ENCODE measurements around the gene SLC6A19. TPM values are rescaled to one million over a fixed set of nuclear protein-coding genes. Genes with fewer than 3 reads are reported as not detected.

The SLC6A19 gene
- total and polyA plus RNA-seq, 9 of the 15 experiments (the other 6 are each of a cell fraction or from before 2014, with no cell fraction given) = 0.03 to 1.6 (median 0.59) TPM

DNA sequence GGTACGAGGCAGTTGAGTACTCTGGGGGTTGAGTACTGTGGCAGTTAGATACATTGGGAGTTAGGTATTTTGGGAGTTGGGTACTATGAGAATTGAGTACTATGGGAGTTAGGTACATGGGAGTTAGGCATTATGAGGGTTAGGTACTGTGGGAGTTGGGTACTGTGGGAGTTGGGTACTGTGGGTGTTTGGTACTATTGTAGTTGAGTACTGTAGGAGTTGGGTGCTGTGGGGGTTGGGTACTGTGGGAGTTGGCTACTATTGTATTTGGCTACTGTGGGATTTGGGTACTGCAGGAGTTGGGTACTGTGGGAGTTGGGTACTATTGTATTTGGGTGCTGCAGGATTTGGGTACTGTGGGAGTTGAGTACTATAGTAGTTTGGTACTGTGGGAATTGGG, 4.8 kb upstream of the SLC6A19 start:
- in situ Hi-C loops (cut with MboI) = no loop called here
- FAIRE-seq (no peak), DNase-seq (ENCODE audit: extremely low read depth in 1 of 4, low spot score in 3 of 4) (no peak), ATAC-seq (no peak)
- intact Hi-C loops (cut with micrococcal nuclease) = no loop called here
- no peaks in the 10 kb centered on the region for H3K9me1 ChIP-seq (ENCODE audit: control insufficient read depth, insufficient read depth, low read length)
- H3K9me3 ChIP-seq (replicated peaks; ENCODE audit: control insufficient read depth, insufficient read depth, low read depth, low read length) = no peaks in the 10 kb centered on the region; the same call in 1 of the 2 replicates
- no peaks in the 10 kb centered on the region for H3K79me2 ChIP-seq (ENCODE audit: control insufficient read depth, insufficient read depth, low read length)
- no peak overlapping the region for H3K4me2 ChIP-seq (ENCODE audit: insufficient read depth, low read length)
- no peaks in the 10 kb centered on the region; a peak in 1 of 5 replicates for H3K27me3 ChIP-seq (ENCODE audit: control insufficient read depth in 2 of 2, insufficient read depth in 2 of 2, low read length in 2 of 2)
- ChIA-PET POLR2A (no interaction called here), CTCF (ENCODE audit: low intra/inter-chr PET ratio) (no interaction called here)
- H3K4me3 ChIP-seq = no peak overlapping the region
- no TSS peak for BruUV-seq (replicated peaks)
- TF ChIP-seq HNRNPUL1 (IDR thresholded peaks at IDR 0.05; ENCODE audit: low read length) = no peak
- TF ChIP-seq MTA1 (IDR thresholded peaks at IDR 0.05; ENCODE audit: borderline replicate concordance) = no peak
- no peak for TF ChIP-seq TAF15 (IDR thresholded peaks at IDR 0.05; ENCODE audit: low read depth, low read length)
- no peak for TF ChIP-seq ZNF766 (CRISPR knock-in tag; conservative IDR thresholded peaks at IDR 0.05)
- no peak for TF ChIP-seq POLR2AphosphoS2 (IDR thresholded peaks at IDR 0.05; ENCODE audit: low read length)
- TF ChIP-seq, protein P1, sequence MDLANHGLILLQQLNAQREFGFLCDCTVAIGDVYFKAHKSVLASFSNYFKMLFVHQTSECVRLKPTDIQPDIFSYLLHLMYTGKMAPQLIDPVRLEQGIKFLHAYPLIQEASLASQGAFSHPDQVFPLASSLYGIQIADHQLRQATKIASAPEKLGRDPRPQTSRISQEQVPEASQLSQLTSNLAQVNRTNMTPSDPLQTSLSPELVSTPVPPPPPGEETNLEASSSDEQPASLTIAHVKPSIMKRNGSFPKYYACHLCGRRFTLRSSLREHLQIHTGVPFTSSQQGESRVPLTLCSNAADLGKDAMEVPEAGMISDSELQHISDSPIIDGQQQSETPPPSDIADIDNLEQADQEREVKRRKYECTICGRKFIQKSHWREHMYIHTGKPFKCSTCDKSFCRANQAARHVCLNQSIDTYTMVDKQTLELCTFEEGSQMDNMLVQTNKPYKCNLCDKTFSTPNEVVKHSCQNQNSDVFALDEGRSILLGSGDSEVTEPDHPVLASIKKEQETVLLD (IDR thresholded peaks at IDR 0.05) = no peak
- no peak for TF ChIP-seq TCF7 (IDR thresholded peaks at IDR 0.05; ENCODE audit: borderline replicate concordance)
- TF ChIP-seq KLF16 (IDR thresholded peaks at IDR 0.05) = no peak
- no peak for TF ChIP-seq MAZ (CRISPR knock-in tag; conservative IDR thresholded peaks at IDR 0.05 in 1 of 2, IDR thresholded peaks at IDR 0.05 in 1 of 2)
- TF ChIP-seq ZNF282 (CRISPR knock-in tag; IDR thresholded peaks at IDR 0.05) = no peak
- no peak for TF ChIP-seq ZFP1 (CRISPR knock-in tag; IDR thresholded peaks at IDR 0.05)
- no peaks in the 10 kb centered on the region for H3K36me3 ChIP-seq (ENCODE audit: control insufficient read depth, insufficient read depth, low read length)
- H3K9ac ChIP-seq (ENCODE audit: insufficient read depth in 1 of 2, low read depth in 2 of 2, low read length in 2 of 2) = no peak overlapping the region
- peaks cover 44 to 62% of the 10 kb centered on the region in 2 experiments for H3K4me1 ChIP-seq (replicated peaks in 1 of 2; ENCODE audit: control insufficient read depth in 2 of 2, insufficient read depth in 2 of 2, low read length in 2 of 2)
- H4K20me1 ChIP-seq (replicated peaks; ENCODE audit: control insufficient read depth, insufficient read depth, low read length) = no peaks in the 10 kb centered on the region
- no peak overlapping the region for H2AFZ ChIP-seq (ENCODE audit: low read depth, low read length)
- 42% methylated on average over 1 of the region's 1 CpG for WGBS (ENCODE audit: insufficient coverage, low coverage, missing lambda C conversion rate)
- H3K27ac ChIP-seq (ENCODE audit: extremely low read depth, low read depth, low read length) = no peak overlapping the region

Measured in K562 (cell line).